C4-2B (cell line): ENCODE measurements around the gene FOXK2.
A peak's percentile ranks its signal among the peaks of the same experiment; 100 is the strongest.
"Not testable (repeated sequence)": the region's sequence is repeated elsewhere in the genome, so short reads cannot be mapped to it uniquely, and the experiment has no call there.

ENCODE experiments used
- H3K27ac ChIP-seq: fragments of 450-650 bp; 2 replicates; pipeline ENCODE4 v1.5.1; 2017
- ZFX ChIP-seq: fragments of 450-650 bp; IDR thresholded peaks from 2 replicates; pipeline ENCODE4 v1.6.1; 2017
- TF ChIP-seq, protein P1 (sequence below): fragments of 450-650 bp; conservative IDR thresholded peaks from 2 replicates; pipeline ENCODE4 v1.5.1; 2017; ENCODE audit warnings: mild to moderate bottlenecking

FOXK2 gene

DNA sequence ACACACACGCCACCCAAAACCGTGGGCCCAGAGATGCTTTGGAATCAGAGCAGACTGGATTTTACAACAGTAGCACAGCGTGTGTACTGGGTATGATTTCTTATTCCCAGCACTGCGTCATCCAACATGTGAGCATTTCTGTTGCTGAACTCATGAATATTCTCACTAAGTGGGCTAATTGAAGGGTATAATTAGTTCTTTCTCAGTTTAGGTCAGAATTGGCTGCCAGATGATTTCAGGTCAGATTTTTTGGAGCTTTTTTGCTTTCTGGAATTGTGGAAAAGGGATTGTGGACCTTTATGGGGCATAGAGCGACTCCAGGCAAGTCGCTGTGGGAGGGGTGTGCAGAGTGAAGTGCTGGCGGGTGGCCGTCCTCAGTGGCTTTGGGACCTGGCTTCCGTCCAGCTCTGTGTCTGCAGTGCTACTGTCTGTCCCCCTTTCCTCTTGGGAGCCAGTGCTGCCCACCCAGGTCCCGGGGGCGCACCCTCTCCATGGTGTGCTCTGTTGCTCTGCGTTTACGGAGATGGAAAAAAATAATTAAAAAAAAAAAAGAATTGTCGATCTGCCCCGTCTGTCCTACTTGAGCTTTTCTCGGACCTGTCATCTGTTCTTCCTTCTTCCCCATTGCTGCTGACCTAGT is 25.0 kb downstream of the FOXK2 start:
- TF ChIP-seq, protein P1, sequence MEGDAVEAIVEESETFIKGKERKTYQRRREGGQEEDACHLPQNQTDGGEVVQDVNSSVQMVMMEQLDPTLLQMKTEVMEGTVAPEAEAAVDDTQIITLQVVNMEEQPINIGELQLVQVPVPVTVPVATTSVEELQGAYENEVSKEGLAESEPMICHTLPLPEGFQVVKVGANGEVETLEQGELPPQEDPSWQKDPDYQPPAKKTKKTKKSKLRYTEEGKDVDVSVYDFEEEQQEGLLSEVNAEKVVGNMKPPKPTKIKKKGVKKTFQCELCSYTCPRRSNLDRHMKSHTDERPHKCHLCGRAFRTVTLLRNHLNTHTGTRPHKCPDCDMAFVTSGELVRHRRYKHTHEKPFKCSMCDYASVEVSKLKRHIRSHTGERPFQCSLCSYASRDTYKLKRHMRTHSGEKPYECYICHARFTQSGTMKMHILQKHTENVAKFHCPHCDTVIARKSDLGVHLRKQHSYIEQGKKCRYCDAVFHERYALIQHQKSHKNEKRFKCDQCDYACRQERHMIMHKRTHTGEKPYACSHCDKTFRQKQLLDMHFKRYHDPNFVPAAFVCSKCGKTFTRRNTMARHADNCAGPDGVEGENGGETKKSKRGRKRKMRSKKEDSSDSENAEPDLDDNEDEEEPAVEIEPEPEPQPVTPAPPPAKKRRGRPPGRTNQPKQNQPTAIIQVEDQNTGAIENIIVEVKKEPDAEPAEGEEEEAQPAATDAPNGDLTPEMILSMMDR: no peak
- no peak for TF ChIP-seq ZFX
- no peak overlapping the region for H3K27ac ChIP-seq

DNA sequence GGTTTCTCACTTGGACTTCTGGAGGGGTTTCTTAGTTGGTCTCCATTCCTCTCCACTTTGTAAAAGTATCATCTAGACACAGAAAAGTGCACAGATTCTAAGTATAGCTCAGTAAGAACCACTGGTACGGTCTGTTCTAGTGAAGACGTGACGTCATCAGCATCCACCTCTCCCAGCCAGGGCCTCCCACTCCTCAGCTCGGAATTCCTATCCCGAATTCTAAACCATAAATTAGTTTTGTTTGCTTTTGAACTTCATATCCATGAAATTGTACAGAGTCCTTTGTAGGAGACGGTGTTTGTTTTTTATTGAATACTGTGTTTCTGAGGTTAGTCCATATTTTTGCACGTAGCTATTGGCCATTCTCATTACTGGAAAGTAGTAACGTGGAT is 25.5 kb downstream of the FOXK2 start:
- no peak overlapping the region for H3K27ac ChIP-seq
- no peak for TF ChIP-seq ZFX
- TF ChIP-seq, protein P1: no peak

DNA sequence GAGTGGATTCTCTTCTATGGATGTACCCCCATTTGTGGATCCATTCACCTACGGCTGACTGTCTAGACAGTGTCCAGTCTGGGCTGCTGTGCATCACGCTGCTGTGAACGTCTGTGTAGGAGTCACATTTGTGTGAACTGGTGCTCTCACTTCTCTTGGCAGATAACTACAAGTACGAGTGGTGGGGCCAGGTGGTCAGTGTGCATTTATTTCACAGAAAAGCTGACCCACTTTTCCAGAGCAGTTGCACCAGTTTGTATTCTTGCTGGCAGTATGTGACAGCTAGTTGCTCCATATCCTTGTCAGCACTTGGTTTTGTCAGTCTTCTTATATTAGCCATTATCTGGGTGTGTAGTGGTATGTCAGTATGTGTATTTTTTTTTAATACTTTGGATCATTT is 28.4 kb downstream of the FOXK2 start:
- no peak overlapping the region for H3K27ac ChIP-seq
- TF ChIP-seq ZFX: no peak
- TF ChIP-seq, protein P1: no peak

DNA sequence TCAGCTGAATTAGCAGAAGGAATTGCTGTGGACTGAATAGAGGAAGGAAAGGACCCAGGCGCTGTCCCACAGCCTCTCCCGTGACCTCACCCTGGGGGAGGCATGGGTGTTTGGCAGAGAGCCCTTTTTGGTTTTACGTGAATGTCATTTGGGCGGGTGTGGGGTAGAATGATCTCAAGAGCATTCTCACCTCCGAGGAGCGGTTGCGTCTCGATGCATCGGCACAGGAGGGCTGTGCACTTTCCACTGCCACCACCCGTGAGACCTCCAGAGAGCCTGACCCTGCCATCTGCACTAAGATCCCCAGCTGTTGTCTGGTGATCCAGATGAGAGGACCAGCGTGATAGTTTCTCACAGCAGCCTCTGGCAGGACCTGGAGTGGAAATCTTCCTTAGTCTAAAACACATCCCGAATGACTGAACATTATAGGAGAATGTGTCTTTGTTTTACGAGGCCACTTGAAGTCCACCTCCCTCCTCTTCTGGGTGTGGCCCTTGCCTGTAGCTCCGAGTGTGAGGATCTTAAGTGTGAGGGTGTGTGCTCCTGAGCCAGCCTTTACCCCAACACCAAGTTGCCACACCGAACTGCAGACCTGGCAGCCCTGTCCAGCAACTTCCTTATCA is 29.3 kb downstream of the FOXK2 start:
- TF ChIP-seq, protein P1: no peak
- no peak for TF ChIP-seq ZFX
- H3K27ac ChIP-seq: no peak overlapping the region; the same call in 1 of the 2 replicates

DNA sequence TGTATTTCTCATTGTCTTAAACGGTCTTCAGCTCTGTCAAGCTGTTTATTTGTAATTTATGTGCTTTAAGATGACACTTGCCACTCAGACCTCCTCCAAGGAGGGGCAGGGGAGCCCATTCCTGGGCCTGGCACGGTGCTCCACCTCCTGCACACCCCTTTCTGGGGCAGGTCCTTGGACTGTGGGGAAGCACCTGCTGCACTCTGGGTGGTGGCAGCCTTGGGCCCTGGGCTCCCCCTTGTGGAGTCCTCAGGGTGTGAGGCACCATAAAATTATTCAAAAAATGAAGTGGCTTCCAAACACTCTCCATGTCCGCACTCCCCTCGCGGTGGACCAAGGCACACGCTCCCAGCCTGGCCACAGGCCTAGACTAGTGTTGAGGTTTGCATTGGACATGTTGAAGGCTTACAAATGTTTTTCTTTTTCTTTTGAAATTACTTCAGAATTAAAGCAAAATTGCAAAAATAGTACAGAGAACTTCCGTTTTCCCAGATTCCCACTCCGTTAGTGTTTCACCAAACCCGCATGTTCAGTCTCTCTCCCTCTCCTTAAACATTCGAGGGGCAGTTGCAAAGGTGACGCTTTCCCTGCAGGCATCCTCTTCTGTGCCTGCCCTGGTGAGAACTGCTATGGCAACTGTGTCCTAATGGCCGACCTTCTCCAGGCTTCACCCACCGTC is 32.4 kb downstream of the FOXK2 start:
- no peak for TF ChIP-seq ZFX
- TF ChIP-seq, protein P1: peak; percentile 80
- no peak overlapping the region for H3K27ac ChIP-seq

DNA sequence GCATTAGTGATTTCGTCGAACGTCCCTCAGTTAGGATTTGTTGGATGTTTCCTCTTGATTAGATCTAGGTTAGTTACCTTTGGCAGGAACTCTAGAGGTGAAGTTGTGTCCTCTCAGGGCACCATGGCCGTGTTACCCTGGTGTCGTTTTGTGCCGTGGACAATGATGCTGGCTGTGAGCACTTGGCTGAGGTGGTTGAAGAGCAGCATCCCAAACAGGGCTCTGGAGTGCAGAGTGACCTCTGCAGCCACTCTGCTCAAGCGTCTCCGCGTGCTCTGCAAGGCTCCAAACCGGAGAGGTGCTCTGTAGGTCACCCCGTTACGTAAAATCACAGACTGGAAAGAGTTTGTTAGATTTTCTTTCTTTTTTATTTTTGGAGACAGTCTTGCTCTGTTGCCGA is 33.0 kb downstream of the FOXK2 start:
- TF ChIP-seq, protein P1: no peak
- TF ChIP-seq ZFX: no peak
- H3K27ac ChIP-seq: no peak overlapping the region; the same call in 1 of the 2 replicates

DNA sequence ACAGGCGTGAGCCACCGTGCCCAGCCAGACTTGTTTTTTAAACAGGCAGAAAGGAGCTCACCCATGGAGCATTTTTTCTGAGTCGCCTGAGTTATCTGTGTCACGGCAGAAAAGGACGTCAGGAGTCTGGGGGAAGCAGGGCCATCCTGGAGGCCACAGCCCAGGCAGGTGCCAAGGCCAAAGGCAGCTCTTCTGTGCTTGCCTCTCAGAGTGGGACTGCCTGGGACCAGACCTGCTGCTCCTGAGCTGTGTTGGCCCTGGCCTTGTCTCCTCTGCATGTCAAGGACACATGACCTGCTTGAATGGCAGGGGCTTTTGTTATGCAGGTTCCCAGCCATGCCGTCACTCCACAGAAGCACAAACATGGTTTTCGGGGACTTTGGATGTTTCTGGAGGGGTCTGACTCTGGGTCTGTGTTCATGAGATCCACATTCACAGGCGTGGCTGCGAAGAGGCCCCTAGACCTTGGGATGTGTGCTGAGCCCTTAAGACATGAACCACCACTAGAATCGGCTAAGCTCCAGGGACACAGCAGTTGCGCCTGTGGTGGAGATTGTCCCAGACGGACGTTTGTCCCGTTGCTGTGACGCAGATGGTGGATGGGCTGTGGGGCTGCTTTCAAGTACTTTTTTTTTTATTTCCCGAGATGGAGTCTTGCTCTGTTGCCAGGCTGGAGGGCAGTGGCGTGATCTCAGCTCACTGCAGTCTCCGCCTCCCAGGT is 33.8 kb downstream of the FOXK2 start:
- H3K27ac ChIP-seq: no peak overlapping the region; the same call in 1 of the 2 replicates
- TF ChIP-seq, protein P1: no peak
- no peak for TF ChIP-seq ZFX

DNA sequence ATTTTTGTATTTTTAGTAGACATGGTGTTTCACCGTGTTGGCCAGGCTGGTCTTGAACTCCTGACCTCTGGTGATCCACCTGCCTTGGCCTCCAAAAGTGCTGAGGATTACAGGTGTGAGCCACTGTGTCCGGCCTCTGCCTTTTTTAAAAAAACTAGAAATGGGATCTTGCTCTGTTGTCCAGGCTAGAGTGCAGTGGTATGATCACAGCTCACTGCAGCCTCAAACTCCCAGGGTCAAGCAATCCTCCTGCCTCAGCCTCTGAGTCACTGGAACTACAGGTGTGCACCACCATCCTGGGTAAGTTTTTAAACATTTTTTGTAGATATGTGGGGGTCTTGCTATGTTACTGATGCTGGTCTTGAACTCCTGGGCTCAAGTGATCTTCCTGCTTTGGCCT is 38.0 kb downstream of the FOXK2 start:
- H3K27ac ChIP-seq: not testable (repeated sequence)
